Keratinocyte (primary cell): ENCODE results near the gene EIF4E2. TPM values are rescaled to one million over a fixed set of nuclear protein-coding genes. Genes with fewer than 3 reads are reported as not detected.

Source experiments
- DNase-seq: peaks from one replicate; pipeline ENCODE4 v3.0.0-alpha.2; 2011; ENCODE audit warnings: low read depth, missing footprints, low spot score
- FAIRE-seq: peaks from 2 replicates; lab custom pipeline; 2011; peaks lifted over from hg19 to GRCh38; lab: Jason Lieb, UNC
- H2AFZ ChIP-seq: 2 replicates; pipeline ENCODE4 v1.6.0; 2012; ENCODE audit warnings: low read length, control low read depth, inconsistent platforms; ENCODE audit not compliant: control insufficient read depth
- H3K27ac ChIP-seq: 2 replicates; pipeline ENCODE4 v1.5.1; 2011; ENCODE audit warnings: low read length; ENCODE audit not compliant: control insufficient read depth, insufficient read depth
- H3K27me3 ChIP-seq: 3 replicates; pipeline ENCODE4 v1.6.0; 2011; ENCODE audit warnings: low read length; ENCODE audit not compliant: control insufficient read depth, insufficient read depth; ENCODE audit errors: extremely low read depth
- H3K36me3 ChIP-seq, 2 experiments: 2 replicates in 1 of 2; 3 replicates in 1 of 2; pipeline ENCODE4 v1.5.1; 2011; ENCODE audit warnings: low read length in 2 of 2, mild to moderate bottlenecking in 1 of 2; ENCODE audit not compliant: control insufficient read depth in 2 of 2, insufficient read depth in 2 of 2; ENCODE audit errors: extremely low read depth in 1 of 2
- H3K4me1 ChIP-seq: 3 replicates; pipeline ENCODE4 v1.5.1; 2011; ENCODE audit warnings: low read length; ENCODE audit not compliant: control insufficient read depth, insufficient read depth; ENCODE audit errors: extremely low read depth
- H3K4me2 ChIP-seq: 3 replicates; pipeline ENCODE4 v1.6.0; 2011; ENCODE audit warnings: low read depth, low read length; ENCODE audit not compliant: control insufficient read depth, insufficient read depth; ENCODE audit errors: extremely low read depth
- H3K4me3 ChIP-seq, 3 experiments: fragments of 200-600 bp in 1 of 3; sonication (generic) in 1 of 3; 2 replicates in 2 of 3; 3 replicates in 1 of 3; pipeline ENCODE4 v1.5.1; 2011 to 2016; ENCODE audit warnings: low read length in 3 of 3, mild to moderate bottlenecking in 3 of 3, control low read depth in 2 of 3, inconsistent platforms in 1 of 3, low read depth in 1 of 3, mixed read lengths in 1 of 3, mixed run types in 1 of 3, moderate library complexity in 1 of 3; ENCODE audit not compliant: control insufficient read depth in 2 of 3, insufficient read depth in 2 of 3; ENCODE audit errors: extremely low read depth in 1 of 3
- H3K79me2 ChIP-seq: 2 replicates; pipeline ENCODE4 v1.6.0; 2012; ENCODE audit warnings: low read length; ENCODE audit not compliant: control insufficient read depth, insufficient read depth
- H3K9ac ChIP-seq: 3 replicates; pipeline ENCODE4 v1.6.0; 2011; ENCODE audit warnings: low read length; ENCODE audit not compliant: control insufficient read depth, insufficient read depth; ENCODE audit errors: extremely low read depth
- H3K9me1 ChIP-seq: 3 replicates; pipeline ENCODE4 v1.6.0; 2011; ENCODE audit warnings: low read length; ENCODE audit not compliant: control insufficient read depth, insufficient read depth; ENCODE audit errors: extremely low read depth
- H3K9me3 ChIP-seq: 2 replicates; pipeline ENCODE4 v1.5.1; 2012; ENCODE audit warnings: low read depth, low read length; ENCODE audit not compliant: control insufficient read depth
- H4K20me1 ChIP-seq: 3 replicates; pipeline ENCODE4 v1.6.0; 2011; ENCODE audit warnings: low read length; ENCODE audit not compliant: control insufficient read depth, insufficient read depth; ENCODE audit errors: extremely low read depth
- EZH2 ChIP-seq: IDR thresholded peaks from one replicate; pipeline ENCODE4 v1.6.1; 2012; ENCODE audit warnings: inconsistent platforms, mild to moderate bottlenecking, low read length, moderate library complexity
- dilution Hi-C: fragments of 300-500 bp; cut with MboI; formaldehyde crosslinking; loops from one replicate; pipeline ENCODE4 v1.7.0; 2020; ENCODE audit warnings: low sequenced_read_pairs; ENCODE audit not compliant: extremely low pct_ligation_motif_present
- polyA plus RNA-seq, 5 experiments: library from polyadenylated mRNA; depleted of rRNA in 3 of 5; stranded (reverse) in 3 of 5; stranded (forward) in 1 of 5; unstranded in 1 of 5; fragments of >200 nt; gene quantifications; 1 replicate in 1 of 5; 2 replicates in 3 of 5; 3 replicates in 1 of 5; pipeline versions ENCODE4 v1.2.1 to v1.2.3, GENCODE V29; 2011 to 2012; ENCODE audit warnings: missing spikeins in 2 of 5, low read depth in 1 of 5, low replicate concordance in 1 of 5
- TF ChIP-seq, protein P1 (sequence below), 3 experiments: IDR thresholded peaks in 1 of 3; conservative IDR thresholded peaks in 1 of 3; optimal IDR thresholded peaks in 1 of 3; 2 replicates in 2 of 3; 3 replicates in 1 of 3; pipeline versions ENCODE3 to v1.5.1; 2011; ENCODE audit warnings: low read length in 3 of 3, mild to moderate bottlenecking in 3 of 3, moderate library complexity in 2 of 3, control low read depth in 1 of 3, inconsistent platforms in 1 of 3; ENCODE audit not compliant: insufficient read depth in 2 of 3; ENCODE audit errors: extremely low read depth in 1 of 3

Gene EIF4E2
- polyA plus RNA-seq, 1 donor (not counting 4 experiments of a cell fraction or from before 2014, with no cell fraction given): 79.2 TPM

DNA sequence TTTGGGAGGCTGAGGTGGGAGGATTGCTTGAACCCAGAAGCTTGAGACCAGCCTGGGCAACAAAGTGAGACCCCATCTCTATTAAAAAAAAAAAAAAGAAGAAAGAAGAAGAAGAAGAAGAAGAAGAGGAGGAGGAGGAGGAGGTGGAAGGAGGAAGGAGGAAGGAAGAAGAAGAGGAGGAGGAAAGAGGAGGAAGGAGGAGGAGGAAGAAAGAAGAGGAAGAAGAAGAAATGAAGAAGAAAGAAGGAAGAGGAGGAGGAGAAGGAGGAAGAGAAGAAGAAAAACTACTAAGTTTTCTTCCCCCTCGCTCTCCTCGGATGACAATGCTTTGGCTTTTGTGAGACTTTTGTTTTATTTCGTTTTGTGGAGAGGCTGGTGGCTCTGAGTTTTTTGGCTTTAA lies 52.8 kb downstream of the EIF4E2 start:
- no peak overlapping the region for H3K9ac ChIP-seq
- H3K4me3 ChIP-seq: no peak overlapping the region
- TF ChIP-seq EZH2: no peak
- TF ChIP-seq, protein P1, sequence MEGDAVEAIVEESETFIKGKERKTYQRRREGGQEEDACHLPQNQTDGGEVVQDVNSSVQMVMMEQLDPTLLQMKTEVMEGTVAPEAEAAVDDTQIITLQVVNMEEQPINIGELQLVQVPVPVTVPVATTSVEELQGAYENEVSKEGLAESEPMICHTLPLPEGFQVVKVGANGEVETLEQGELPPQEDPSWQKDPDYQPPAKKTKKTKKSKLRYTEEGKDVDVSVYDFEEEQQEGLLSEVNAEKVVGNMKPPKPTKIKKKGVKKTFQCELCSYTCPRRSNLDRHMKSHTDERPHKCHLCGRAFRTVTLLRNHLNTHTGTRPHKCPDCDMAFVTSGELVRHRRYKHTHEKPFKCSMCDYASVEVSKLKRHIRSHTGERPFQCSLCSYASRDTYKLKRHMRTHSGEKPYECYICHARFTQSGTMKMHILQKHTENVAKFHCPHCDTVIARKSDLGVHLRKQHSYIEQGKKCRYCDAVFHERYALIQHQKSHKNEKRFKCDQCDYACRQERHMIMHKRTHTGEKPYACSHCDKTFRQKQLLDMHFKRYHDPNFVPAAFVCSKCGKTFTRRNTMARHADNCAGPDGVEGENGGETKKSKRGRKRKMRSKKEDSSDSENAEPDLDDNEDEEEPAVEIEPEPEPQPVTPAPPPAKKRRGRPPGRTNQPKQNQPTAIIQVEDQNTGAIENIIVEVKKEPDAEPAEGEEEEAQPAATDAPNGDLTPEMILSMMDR (optimal IDR thresholded peaks at IDR 0.05 in 1 of 3, IDR thresholded peaks at IDR 0.05 in 1 of 3, conservative IDR thresholded peaks at IDR 0.05 in 1 of 3; ENCODE audit: extremely low read depth in 1 of 3, insufficient read depth in 2 of 3, low read length in 3 of 3): no peak
- dilution Hi-C loops: no loop called here
- peaks cover 8% of the 10 kb centered on the region for H3K27me3 ChIP-seq
- no peak overlapping the region for H3K27ac ChIP-seq
- H3K9me1 ChIP-seq: no peaks in the 10 kb centered on the region
- H3K9me3 ChIP-seq: no peaks in the 10 kb centered on the region
- no peak overlapping the region for H2AFZ ChIP-seq
- H3K4me1 ChIP-seq: no peaks in the 10 kb centered on the region
- DNase-seq (no peak), FAIRE-seq (no peak)
- H3K36me3 ChIP-seq: no peaks in the 10 kb centered on the region
- H4K20me1 ChIP-seq: no peaks in the 10 kb centered on the region
- no peaks in the 10 kb centered on the region for H3K79me2 ChIP-seq
- H3K4me2 ChIP-seq: no peak overlapping the region

DNA sequence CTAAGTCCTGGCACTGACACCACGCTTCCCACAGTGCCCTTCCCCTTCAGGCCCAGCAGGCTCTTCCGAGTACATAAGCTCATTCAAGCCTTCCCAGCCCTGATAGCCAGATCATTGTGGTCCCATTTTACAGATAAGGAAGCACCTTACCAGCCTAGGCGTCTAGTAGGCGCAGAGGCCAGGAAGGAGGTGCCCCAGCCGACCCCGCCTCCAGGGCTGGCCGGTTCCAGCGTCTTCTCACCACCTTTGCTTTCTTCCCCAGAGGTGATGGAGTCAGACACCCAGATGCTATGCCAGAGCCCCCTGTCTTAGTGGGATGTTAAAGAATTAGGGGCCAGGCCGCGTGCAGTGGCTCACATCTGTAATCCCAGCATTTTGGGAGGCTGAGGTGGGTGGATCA lies 54.0 kb downstream of the EIF4E2 start:
- Histone ChIP-seq H3K27ac (no peak overlapping the region), H4K20me1 (no peaks in the 10 kb centered on the region), H3K4me1 (no peaks in the 10 kb centered on the region), H3K79me2 (no peaks in the 10 kb centered on the region), H3K4me3 (no peak overlapping the region), H3K9ac (no peak overlapping the region), H3K4me2 (no peak overlapping the region), H3K36me3 (no peaks in the 10 kb centered on the region), H3K27me3 (peaks cover 8% of the 10 kb centered on the region), H3K9me1 (no peaks in the 10 kb centered on the region), H2AFZ (no peak overlapping the region), H3K9me3 (no peaks in the 10 kb centered on the region)
- TF ChIP-seq EZH2: no peak
- TF ChIP-seq, protein P1 (optimal IDR thresholded peaks at IDR 0.05 in 1 of 3, IDR thresholded peaks at IDR 0.05 in 1 of 3, conservative IDR thresholded peaks at IDR 0.05 in 1 of 3; ENCODE audit: extremely low read depth in 1 of 3, insufficient read depth in 2 of 3, low read length in 3 of 3): no peak
- no peak for FAIRE-seq
- no peak for DNase-seq
- dilution Hi-C loops: no loop called here
